Measurements from ENCODE around the gene PLOD2. TPM values are rescaled to one million over a fixed set of nuclear protein-coding genes. Genes with fewer than 3 reads are reported as not detected.

PLOD2 gene
- total and polyA plus RNA-seq, 2 of the 4 experiments (the other 2 are of a cell fraction), result 84.0 to 117 TPM

- no peak overlapping the region for H2AK9ac ChIP-seq (replicated peaks; ENCODE audit: low read depth, low read length, poor library complexity)
- WGBS, 2 experiments (ENCODE audit: extremely low coverage in 2 of 2, insufficient read length in 1 of 2), result no CpG with 5 or more reads among the region's 1 CpG
- CTCF ChIA-PET, result interaction anchor here (1.3 kb wide), 2 partner anchors 12 to 112 kb away, joined by 3 read pairs; no protein-coding TSS in a partner anchor
Measured at GRCh38 chr3:146077181-146077580, 83.8 kb downstream of the PLOD2 start.

More at GRCh38 chr3:146077181-146077580, 83.8 kb downstream of the PLOD2 start:
- H2AK5ac ChIP-seq (ENCODE audit: low read depth, low read length), result no peak overlapping the region
- H4K20me1 ChIP-seq (ENCODE audit: insufficient read depth, low read length), result no peaks in the 10 kb centered on the region; the same call in 1 of the 2 replicates
- no TSS peak for BruUV-seq (replicated peaks)
- no peak overlapping the region for H3K27ac ChIP-seq (ENCODE audit: insufficient read depth, low read length)
- no peak overlapping the region for H3K4ac ChIP-seq (ENCODE audit: low read depth, low read length)
- no peak overlapping the region for H2BK20ac ChIP-seq (ENCODE audit: low read depth, low read length)
- H3K56ac ChIP-seq (ENCODE audit: extremely low read depth, insufficient read depth, low read length), result no peak overlapping the region
- H3K27me3 ChIP-seq (ENCODE audit: control insufficient read depth, insufficient read depth, low read length), result no peaks in the 10 kb centered on the region
- H4K91ac ChIP-seq (ENCODE audit: insufficient read depth, low read depth, low read length), result no peak overlapping the region
- no peaks in the 10 kb centered on the region for H3K9me1 ChIP-seq (ENCODE audit: insufficient read depth, low read length)
- H4K5ac ChIP-seq (ENCODE audit: low read depth, low read length), result no peak overlapping the region
- ATAC-seq (ENCODE audit: low read depth) (peak; percentile 42; the same call in 1 of the 2 replicates), DNase-seq (peak; percentile 22)
- no peak overlapping the region for H2AFZ ChIP-seq (replicated peaks; ENCODE audit: low read length, poor library complexity)
- H3K23ac ChIP-seq (ENCODE audit: low read depth, low read length), result no peak overlapping the region
- dilution Hi-C loops (cut with HindIII; ENCODE audit: low sequenced_read_pairs, unreplicated experiment), result no loop called here
- no peaks in the 10 kb centered on the region for H3K9me3 ChIP-seq (ENCODE audit: control insufficient read depth, insufficient read depth, low read length)
- H3K4me2 ChIP-seq (ENCODE audit: low read depth, low read length), result no peak overlapping the region
- H2BK120ac ChIP-seq (ENCODE audit: low read depth, low read length), result no peak overlapping the region
- intact Hi-C loops (cut with micrococcal nuclease), result no loop called here
- H3K18ac ChIP-seq (ENCODE audit: low read depth, low read length), result no peak overlapping the region
- peaks cover under 1 to 5% of the 10 kb centered on the region in 2 experiments for H3K79me1 ChIP-seq (ENCODE audit: low read depth in 1 of 2, low read length in 2 of 2)
- no peak overlapping the region for H4K8ac ChIP-seq (ENCODE audit: low read depth in 2 of 2, low read length in 2 of 2)
- POLR2A ChIA-PET (ENCODE audit: unreplicated experiment), result no interaction called here
- no peak overlapping the region for H3K9ac ChIP-seq (ENCODE audit: low read depth, low read length)
- in situ Hi-C loops (cut with MboI; ENCODE audit: low sequenced_read_pairs), result no loop called here
- H3K4me3 ChIP-seq (ENCODE audit: insufficient read depth, low read depth, low read length), result no peak overlapping the region
- H2BK5ac ChIP-seq (ENCODE audit: low read depth, low read length, poor library complexity, severe bottlenecking), result no peak overlapping the region
- no peaks in the 10 kb centered on the region; the same call in 1 of the 2 replicates for H3K4me1 ChIP-seq (ENCODE audit: control insufficient read depth, insufficient read depth, low read length)
- no peak overlapping the region for H3K14ac ChIP-seq (replicated peaks; ENCODE audit: low read depth, low read length)
- TF ChIP-seq CEBPB (IDR thresholded peaks at IDR 0.05; ENCODE audit: low read depth, low read length) (no peak), FOS (IDR thresholded peaks at IDR 0.05; ENCODE audit: low read depth, low read length) (peak; percentile 14; the same call in 1 of the 2 replicates)
- peaks cover 5% of the 10 kb centered on the region; the same call in 1 of the 2 replicates for H3K36me3 ChIP-seq (ENCODE audit: control insufficient read depth, insufficient read depth, low read length)
- H2BK15ac ChIP-seq (ENCODE audit: low read depth, low read length), result no peak overlapping the region

Data from IMR-90 (cell line).